Spleen (tissue), 11 donors: ENCODE measurements around the gene ZMIZ1. TPM values are rescaled to one million over a fixed set of nuclear protein-coding genes. Genes with fewer than 3 reads are reported as not detected.

Source experiments
- DNase-seq: peaks from one replicate; pipeline ENCODE4 v3.0.0-alpha.2; 2020
- H3K27ac ChIP-seq, 8 donors: fragments of 200-600 bp; sonication (generic) in 7 of 8; 1 replicate in 4 of 8; 2 replicates in 4 of 8; pipeline versions ENCODE4 v1.5.0 to v1.8.0; 2016 to 2021; ENCODE audit warnings: inconsistent platforms in 4 of 8, mild to moderate bottlenecking in 4 of 8, moderate library complexity in 1 of 8
- H3K27me3 ChIP-seq, 7 donors: fragments of 200-600 bp; sonication (generic) in 6 of 7; replicated peaks in 1 of 7; 1 replicate in 4 of 7; 2 replicates in 3 of 7; pipeline versions ENCODE4 v1.5.0 to v1.8.0; 2016 to 2021; ENCODE audit warnings: inconsistent platforms in 3 of 7, mild to moderate bottlenecking in 1 of 7
- H3K36me3 ChIP-seq, 6 donors: fragments of 200-600 bp; sonication (generic) in 5 of 6; 1 replicate in 4 of 6; 2 replicates in 2 of 6; pipeline versions ENCODE4 v1.5.0 to v1.8.0; 2016 to 2021; ENCODE audit warnings: inconsistent platforms in 2 of 6
- H3K4me1 ChIP-seq, 6 donors: fragments of 200-600 bp; sonication (generic) in 5 of 6; 1 replicate in 3 of 6; 2 replicates in 3 of 6; pipeline versions ENCODE4 v1.5.0 to v1.8.0; 2016 to 2021; ENCODE audit warnings: inconsistent platforms in 3 of 6
- H3K4me3 ChIP-seq, 8 donors: fragments of 200-600 bp; sonication (generic) in 7 of 8; 1 replicate in 4 of 8; 2 replicates in 4 of 8; pipeline versions ENCODE4 v1.5.0 to v1.8.0; 2016 to 2021; ENCODE audit warnings: inconsistent platforms in 4 of 8, mild to moderate bottlenecking in 4 of 8, moderate library complexity in 2 of 8
- H3K9me3 ChIP-seq, 8 donors: fragments of 200-600 bp; sonication (generic) in 7 of 8; 1 replicate in 4 of 8; 2 replicates in 4 of 8; pipeline versions ENCODE4 v1.5.0 to v1.8.0; 2016 to 2021; ENCODE audit warnings: inconsistent platforms in 4 of 8
- POLR2A ChIP-seq, 3 donors: fragments of 450-650 bp; IDR thresholded peaks; one replicate each; pipeline ENCODE4 v1.5.1; 2017; ENCODE audit warnings: antibody characterized with exemption in 3 of 3, mild to moderate bottlenecking in 1 of 3
- POLR2AphosphoS5 ChIP-seq, 3 donors: sonication (generic); formaldehyde crosslinking; IDR thresholded peaks; one replicate each; pipeline ENCODE4 v1.5.1; 2017; ENCODE audit warnings: antibody characterized with exemption in 3 of 3
- WGBS, 5 donors: extraction: QIAGEN DNeasy Blood & Tissue Kit in 3 of 5; methylation state at CpG; one replicate each; pipeline versions ENCODE4 v1.1.5 to v1.1.7; 2013 to 2018; 5-methylcytosine and 5-hydroxymethylcytosine counted together
- intact Hi-C: fragments of 100-400 bp; cut with DNase I; formaldehyde crosslinking; loops from one replicate; pipeline ENCODE4 v1.15.0; 2023; ENCODE audit warnings: low total_unique reads
- polyA plus RNA-seq, 3 donors: library from polyadenylated mRNA; stranded (reverse); fragments of 200-250 nt; gene quantifications; one replicate each; pipeline ENCODE4 v1.2.1, GENCODE V29; 2013
- total RNA-seq, 7 donors: library from RNA; depleted of rRNA in 3 of 7; stranded (reverse); fragments of >200 nt in 3 of 7; fragmentation: NEBNext Ultra II Directional in 4 of 7; extraction: Animal tissue kit (Norgen Biotek cat#: 25700) in 4 of 7; gene quantifications; one replicate each; pipeline versions ENCODE4 v1.1.0 to v1.2.1, GENCODE V29; 2016 to 2021
- TF ChIP-seq, protein P1 (sequence below), 11 experiments: fragments of 200-600 bp in 7 of 11; fragments of 450-650 bp in 4 of 11; sonication (generic) in 4 of 11; IDR thresholded peaks in 8 of 11; conservative IDR thresholded peaks in 3 of 11; 1 replicate in 7 of 11; 2 replicates in 4 of 11; pipeline versions ENCODE4 v1.4.0 to v1.8.0; 2016 to 2021; ENCODE audit warnings: antibody characterized with exemption in 11 of 11, inconsistent platforms in 4 of 11, mild to moderate bottlenecking in 1 of 11
- donor health status: healthy with polysubstance abuse.
- donor health status: DM: no; HTN: no; CAD: no; lungs with moderate emphysema.
- donor health status: DM: no; HTN: no; CAD: no.
- donor health status: Bipolar disorder and iron deficiency.
- donor health status: healthy.
- donor health status: DM: no; HTN: no; CAD: no.
- donor health status: DM: yes; HTN: yes; CAD: no.

Gene ZMIZ1
- total and polyA plus RNA-seq, 10 donors, result 10.7 to 210 (median 125) TPM

DNA sequence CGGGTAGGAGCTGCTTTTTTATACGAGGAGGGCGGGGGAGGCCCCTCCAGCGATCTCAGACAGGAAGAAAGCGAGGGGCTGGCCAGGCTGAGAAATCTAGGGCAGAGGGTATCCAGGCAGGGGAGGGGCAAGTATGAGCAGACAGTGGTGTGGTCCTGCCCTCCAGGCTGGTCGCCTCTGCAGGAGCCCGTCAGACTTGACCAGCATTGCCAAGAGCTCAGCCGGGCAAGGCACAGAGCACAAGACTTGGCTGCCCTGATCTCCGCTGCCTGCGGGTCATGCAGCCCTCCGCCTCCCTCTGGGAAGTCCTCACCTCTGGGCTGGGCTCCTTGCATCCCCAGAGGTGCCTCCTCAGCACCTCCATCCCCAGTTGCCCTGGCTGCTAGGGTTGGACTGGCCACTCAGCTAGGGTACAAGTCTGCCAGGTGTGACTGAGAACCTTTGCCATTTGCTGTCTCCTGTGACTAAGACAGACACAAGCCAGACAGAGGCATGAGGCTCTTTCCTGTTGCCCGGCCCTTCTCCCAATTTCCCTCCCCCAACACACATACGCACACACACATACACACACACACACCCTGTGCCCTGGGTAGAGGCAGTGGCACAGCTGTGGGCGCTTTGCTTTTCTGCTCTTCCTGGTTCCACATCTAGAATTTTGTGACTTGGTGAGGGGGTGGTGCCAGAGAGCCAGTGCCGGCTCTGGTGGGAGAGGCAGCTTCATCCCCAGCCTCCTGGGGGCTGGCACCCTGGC is 219.4 kb downstream of the ZMIZ1 start:
- intact Hi-C loops, result no loop called here
- Histone ChIP-seq H3K4me1 (peaks cover 52 to 99% (median 77%) of the 10 kb centered on the region in 6 donors), H3K27me3 (no peaks in the 10 kb centered on the region), H3K9me3 (no peaks in the 10 kb centered on the region), H3K4me3 (no peak overlapping the region), H3K27ac (peak overlapping the region in 6 of 8 donors; percentile 9 to 97 (median 89)), H3K36me3 (peaks cover 2 to 80% (median 25%) of the 10 kb centered on the region in 6 donors)
- DNase-seq, result no peak
- TF ChIP-seq POLR2A (IDR thresholded peaks at IDR 0.05), result no peak
- TF ChIP-seq, protein P1, sequence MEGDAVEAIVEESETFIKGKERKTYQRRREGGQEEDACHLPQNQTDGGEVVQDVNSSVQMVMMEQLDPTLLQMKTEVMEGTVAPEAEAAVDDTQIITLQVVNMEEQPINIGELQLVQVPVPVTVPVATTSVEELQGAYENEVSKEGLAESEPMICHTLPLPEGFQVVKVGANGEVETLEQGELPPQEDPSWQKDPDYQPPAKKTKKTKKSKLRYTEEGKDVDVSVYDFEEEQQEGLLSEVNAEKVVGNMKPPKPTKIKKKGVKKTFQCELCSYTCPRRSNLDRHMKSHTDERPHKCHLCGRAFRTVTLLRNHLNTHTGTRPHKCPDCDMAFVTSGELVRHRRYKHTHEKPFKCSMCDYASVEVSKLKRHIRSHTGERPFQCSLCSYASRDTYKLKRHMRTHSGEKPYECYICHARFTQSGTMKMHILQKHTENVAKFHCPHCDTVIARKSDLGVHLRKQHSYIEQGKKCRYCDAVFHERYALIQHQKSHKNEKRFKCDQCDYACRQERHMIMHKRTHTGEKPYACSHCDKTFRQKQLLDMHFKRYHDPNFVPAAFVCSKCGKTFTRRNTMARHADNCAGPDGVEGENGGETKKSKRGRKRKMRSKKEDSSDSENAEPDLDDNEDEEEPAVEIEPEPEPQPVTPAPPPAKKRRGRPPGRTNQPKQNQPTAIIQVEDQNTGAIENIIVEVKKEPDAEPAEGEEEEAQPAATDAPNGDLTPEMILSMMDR (IDR thresholded peaks at IDR 0.05 in 8 of 11, conservative IDR thresholded peaks at IDR 0.05 in 3 of 11), result no peak
- TF ChIP-seq POLR2AphosphoS5 (IDR thresholded peaks at IDR 0.05), result peak in 2 of 3 donors; percentile 46 to 60
- 67 to 84% (median 78%) methylated on average over 12 to 15 of the region's 15 CpGs for WGBS, 5 donors

DNA sequence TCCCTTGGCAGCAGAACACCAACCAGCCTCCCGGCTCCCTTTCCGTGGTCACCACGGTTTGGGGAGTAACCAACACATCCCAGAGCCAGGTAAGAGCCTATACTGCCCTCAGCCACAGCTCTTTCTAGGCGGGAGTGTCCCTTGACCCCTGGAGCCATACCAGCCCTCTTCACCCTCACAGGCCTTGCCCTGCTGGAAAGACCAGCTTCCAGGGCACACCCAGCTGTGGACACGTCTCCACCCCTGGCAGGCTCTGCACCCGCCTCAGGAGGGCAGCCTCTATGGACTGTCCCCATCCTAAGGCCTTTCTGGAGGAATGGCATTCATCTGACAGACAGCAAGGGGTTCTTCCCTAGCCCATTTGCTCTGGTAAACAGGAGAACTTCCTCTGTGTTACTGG is 221.0 kb downstream of the ZMIZ1 start:
- H3K36me3 ChIP-seq, result peaks cover 2 to 83% (median 40%) of the 10 kb centered on the region in 6 donors
- H3K27me3 ChIP-seq, result no peaks in the 10 kb centered on the region
- H3K27ac ChIP-seq, result peak overlapping the region in 5 of 8 donors; percentile 33 to 97 (median 90)
- H3K4me1 ChIP-seq, result peaks cover 44 to 99% (median 77%) of the 10 kb centered on the region in 6 donors
- peak in 2 of 3 donors; percentile 13 to 33 for TF ChIP-seq POLR2AphosphoS5 (IDR thresholded peaks at IDR 0.05)
- TF ChIP-seq POLR2A (IDR thresholded peaks at IDR 0.05), result no peak
- DNase-seq, result no peak
- 71 to 81% (median 72%) methylated on average over 4 to 6 of the region's 6 CpGs for WGBS, 5 donors
- H3K4me3 ChIP-seq, result no peak overlapping the region
- intact Hi-C loops, result no loop called here
- no peaks in the 10 kb centered on the region for H3K9me3 ChIP-seq

DNA sequence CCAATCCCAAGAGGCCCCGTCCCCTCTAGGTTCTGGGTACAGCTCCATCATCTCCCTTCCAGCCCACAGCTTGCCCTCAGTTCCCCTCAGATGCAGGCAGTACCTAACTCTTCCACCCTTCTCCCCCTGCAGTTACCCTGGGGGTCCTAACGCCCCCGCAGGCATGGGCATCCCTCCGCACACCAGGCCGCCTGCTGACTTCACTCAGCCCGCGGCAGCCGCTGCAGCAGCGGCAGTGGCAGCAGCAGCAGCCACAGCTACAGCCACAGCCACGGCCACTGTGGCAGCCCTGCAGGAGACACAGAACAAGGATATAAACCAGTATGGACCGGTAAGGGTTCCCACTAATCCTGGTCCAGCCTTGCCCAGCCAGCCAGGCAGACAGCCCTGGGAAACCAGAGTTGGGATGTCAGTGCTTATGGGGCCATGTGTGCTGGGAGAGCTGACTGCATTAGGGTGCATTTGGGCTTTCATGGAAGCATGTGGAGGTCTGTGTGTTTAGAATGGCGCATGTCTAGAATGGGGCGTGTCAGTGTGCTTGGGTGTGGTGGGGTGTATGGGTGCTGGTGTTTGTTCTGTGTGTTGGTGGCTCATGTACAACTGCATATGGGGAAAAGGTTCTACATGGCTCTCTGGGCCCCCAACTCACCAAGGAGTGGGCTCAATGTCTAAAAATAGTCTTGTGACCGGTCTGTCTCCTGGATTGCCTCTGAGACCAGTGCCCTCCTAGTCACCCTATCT is 223.4 kb downstream of the ZMIZ1 start:
- 83 to 94% (median 89%) methylated on average over 12 to 14 of the region's 14 CpGs for WGBS, 5 donors
- Histone ChIP-seq H3K27me3 (no peaks in the 10 kb centered on the region), H3K27ac (peak overlapping the region in 5 of 8 donors; percentile 80 to 97 (median 88)), H3K9me3 (no peaks in the 10 kb centered on the region), H3K4me3 (peak overlapping the region in 1 of 8 donors; percentile 50), H3K36me3 (peaks cover 2 to 99% (median 61%) of the 10 kb centered on the region in 6 donors), H3K4me1 (peaks cover 26 to 96% (median 74%) of the 10 kb centered on the region in 6 donors)
- no peak for DNase-seq
- intact Hi-C loops, result no loop called here
- TF ChIP-seq, protein P1 (IDR thresholded peaks at IDR 0.05 in 8 of 11, conservative IDR thresholded peaks at IDR 0.05 in 3 of 11), result no peak
- TF ChIP-seq POLR2A (IDR thresholded peaks at IDR 0.05) (no peak), POLR2AphosphoS5 (IDR thresholded peaks at IDR 0.05) (peak in 2 of 3 donors; percentile 42 to 67)

DNA sequence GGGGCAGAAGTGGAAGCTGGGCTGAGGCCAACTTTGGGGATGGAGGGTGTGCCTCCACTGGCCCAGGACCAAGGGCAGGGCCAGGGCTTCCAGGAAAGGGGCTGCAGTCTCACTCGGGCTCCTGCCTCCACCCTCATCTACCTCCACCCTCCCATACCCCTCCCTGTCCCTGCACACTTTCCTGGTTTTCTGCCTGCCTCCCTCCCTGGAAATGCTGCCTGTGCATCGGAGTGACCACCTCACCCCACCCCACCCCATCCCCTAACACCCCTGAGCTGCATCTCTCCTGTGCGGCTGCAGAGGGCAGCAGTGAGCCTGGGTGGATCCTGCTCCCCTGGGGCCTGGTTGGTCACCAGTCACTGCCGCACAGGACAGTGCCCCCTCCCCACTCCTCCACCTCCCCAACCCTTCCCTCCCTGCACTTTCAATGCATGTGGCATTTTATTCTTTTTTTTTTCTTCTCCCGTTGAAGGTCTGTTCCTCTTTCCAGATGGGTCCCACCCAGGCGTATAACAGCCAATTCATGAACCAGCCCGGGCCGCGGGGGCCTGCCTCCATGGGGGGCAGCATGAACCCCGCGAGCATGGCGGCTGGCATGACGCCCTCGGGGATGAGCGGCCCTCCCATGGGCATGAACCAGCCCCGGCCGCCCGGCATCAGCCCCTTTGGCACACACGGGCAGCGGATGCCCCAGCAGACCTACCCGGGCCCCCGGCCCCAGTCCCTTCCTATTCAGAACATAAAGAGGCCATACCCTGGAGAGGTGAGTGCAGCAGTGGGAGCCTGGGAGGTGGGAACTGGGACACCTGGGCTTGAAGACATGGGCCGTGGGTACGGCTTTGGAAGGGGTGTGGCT is 224.4 kb downstream of the ZMIZ1 start:
- peak; percentile 88 for DNase-seq
- intact Hi-C loops, result no loop called here
- no peaks in the 10 kb centered on the region for H3K27me3 ChIP-seq
- TF ChIP-seq POLR2A (IDR thresholded peaks at IDR 0.05) (no peak), POLR2AphosphoS5 (IDR thresholded peaks at IDR 0.05) (peak in 1 of 3 donors; percentile 27)
- TF ChIP-seq, protein P1 (IDR thresholded peaks at IDR 0.05 in 8 of 11, conservative IDR thresholded peaks at IDR 0.05 in 3 of 11), result peak in 10 of 11 experiments; percentile 24 to 73 (median 54)
- WGBS, 5 donors, result 59 to 72% (median 68%) methylated on average over 21 to 24 of the region's 24 CpGs
- H3K4me1 ChIP-seq, result peaks cover 22 to 96% (median 67%) of the 10 kb centered on the region in 6 donors
- peaks cover 2 to 100% (median 70%) of the 10 kb centered on the region in 6 donors for H3K36me3 ChIP-seq
- no peaks in the 10 kb centered on the region for H3K9me3 ChIP-seq
- peak overlapping the region in 7 of 8 donors; percentile 64 to 97 (median 86) for H3K27ac ChIP-seq
- peak overlapping the region in 1 of 8 donors; percentile 50 for H3K4me3 ChIP-seq
